GM18951 (cell line): ENCODE measurements around the gene DYNLT1.
"Not testable (repeated sequence)": the region's sequence is repeated elsewhere in the genome, so short reads cannot be mapped to it uniquely, and the experiment has no call there.

ENCODE experiments used
- POLR2A ChIP-seq: IDR thresholded peaks from 4 replicates; pipeline ENCODE4 v1.6.1; 2011; ENCODE audit warnings: mild to moderate bottlenecking; ENCODE audit not compliant: insufficient read length, insufficient read depth; ENCODE audit errors: extremely low read depth
- in situ Hi-C: fragments of 300-500 bp; cut with MboI; formaldehyde crosslinking; loops from one replicate; pipeline ENCODE4 v1.12.0; 2022; ENCODE audit warnings: low sequenced_read_pairs, mixed read lengths, inconsistent platforms; ENCODE audit not compliant: unreplicated experiment

The DYNLT1 gene

GRCh38 chr6:158643836-158644230 is 710 bp downstream of the DYNLT1 start:
- in situ Hi-C loops: no loop called here

GRCh38 chr6:158642097-158642601 is 2.4 kb downstream of the DYNLT1 start:
- in situ Hi-C loops: no loop called here
- no peak for TF ChIP-seq POLR2A

More at GRCh38 chr6:158643836-158644230, 710 bp downstream of the DYNLT1 start:
- TF ChIP-seq POLR2A: no peak

- TF ChIP-seq POLR2A: no peak
- in situ Hi-C loops: no loop called here
Observed at GRCh38 chr6:158640519-158640918, 4.0 kb downstream of the DYNLT1 start.

- in situ Hi-C loops: no loop called here
- TF ChIP-seq POLR2A: no peak
Observed at GRCh38 chr6:158639056-158639455, 5.5 kb downstream of the DYNLT1 start.

- no peak for TF ChIP-seq POLR2A
- in situ Hi-C loops: no loop called here
Observed at GRCh38 chr6:158638324-158638854, 6.2 kb downstream of the DYNLT1 start.

- in situ Hi-C loops: no loop called here
- no peak for TF ChIP-seq POLR2A
Observed at GRCh38 chr6:158636778-158637177, 7.8 kb downstream of the DYNLT1 start.

GRCh38 chr6:158635427-158636073 is 9.0 kb downstream of the DYNLT1 start:
- in situ Hi-C loops: no loop called here
- TF ChIP-seq POLR2A: no peak

GRCh38 chr6:158634695-158635426 is 9.7 kb downstream of the DYNLT1 start:
- no peak for TF ChIP-seq POLR2A
- in situ Hi-C loops: no loop called here

GRCh38 chr6:158633127-158633526 is 11.4 kb downstream of the DYNLT1 start:
- no peak for TF ChIP-seq POLR2A
- in situ Hi-C loops: no loop called here

- in situ Hi-C loops: not testable (repeated sequence)
Observed at GRCh38 chr6:158632538-158633119, 11.9 kb downstream of the DYNLT1 start.

GRCh38 chr6:158631678-158632537 is 12.6 kb downstream of the DYNLT1 start:
- in situ Hi-C loops: no loop called here
- no peak for TF ChIP-seq POLR2A

- in situ Hi-C loops: no loop called here
- TF ChIP-seq POLR2A: no peak
Observed at GRCh38 chr6:158630938-158631616, 13.5 kb downstream of the DYNLT1 start.
